NOMO-1 treated with DMSO at 0.1 percent for 48 hours (cell line): ENCODE data around the gene PANK4.

ENCODE experiments used
- DNase-seq: peaks from one replicate; lab custom pipeline; 2025; ENCODE audit not compliant: unreplicated experiment; lab: John Stamatoyannopoulos, UW

PANK4 gene

GRCh38 chr1:2545754-2546514 is 19.5 kb upstream of the PANK4 start:
- peak; percentile 78 for DNase-seq

GRCh38 chr1:2544875-2545640 is 18.7 kb upstream of the PANK4 start:
- DNase-seq: no peak

DNA sequence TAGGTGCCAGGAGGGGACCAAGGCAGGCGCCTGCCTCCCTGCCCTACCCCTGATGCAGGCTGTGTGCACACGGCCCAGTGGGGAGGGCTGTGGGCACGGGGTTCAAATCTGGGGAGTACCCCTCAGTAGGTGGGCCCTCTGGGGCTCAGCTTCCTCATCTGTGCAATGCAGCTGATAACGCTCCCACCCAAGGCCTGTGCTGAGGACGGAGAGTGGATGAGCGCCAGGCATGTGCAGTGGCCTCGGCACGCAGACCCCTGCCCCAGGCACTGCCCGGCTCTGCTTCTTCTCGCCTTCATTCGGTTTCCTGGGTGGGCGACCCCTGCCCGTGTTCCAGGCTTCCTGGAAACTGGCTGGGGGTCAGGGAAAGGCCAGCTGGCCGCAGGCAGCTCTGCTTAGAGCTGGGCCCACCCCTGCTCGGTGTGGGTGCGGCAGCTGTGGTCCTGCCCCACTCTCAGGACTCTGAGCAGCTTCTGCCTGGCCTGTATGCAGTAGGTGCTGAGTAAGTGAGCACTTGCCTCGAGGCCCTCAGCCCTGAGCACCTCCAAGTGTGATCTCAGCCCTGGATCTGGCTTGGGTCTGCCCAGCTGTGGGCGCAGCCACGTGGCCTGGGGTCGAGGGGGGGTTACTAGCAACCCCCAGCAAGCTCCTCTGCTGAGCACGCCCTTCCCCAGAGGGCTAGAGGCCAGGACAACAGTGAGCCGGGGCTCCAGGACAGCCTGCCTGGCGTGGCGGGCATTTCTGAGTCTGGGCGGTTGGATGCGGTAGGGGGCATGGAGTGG is 17.9 kb upstream of the PANK4 start:
- no peak for DNase-seq

GRCh38 chr1:2543543-2544092 is 17.2 kb upstream of the PANK4 start:
- no peak for DNase-seq

GRCh38 chr1:2542246-2542915 is 16.0 kb upstream of the PANK4 start:
- no peak for DNase-seq

DNA sequence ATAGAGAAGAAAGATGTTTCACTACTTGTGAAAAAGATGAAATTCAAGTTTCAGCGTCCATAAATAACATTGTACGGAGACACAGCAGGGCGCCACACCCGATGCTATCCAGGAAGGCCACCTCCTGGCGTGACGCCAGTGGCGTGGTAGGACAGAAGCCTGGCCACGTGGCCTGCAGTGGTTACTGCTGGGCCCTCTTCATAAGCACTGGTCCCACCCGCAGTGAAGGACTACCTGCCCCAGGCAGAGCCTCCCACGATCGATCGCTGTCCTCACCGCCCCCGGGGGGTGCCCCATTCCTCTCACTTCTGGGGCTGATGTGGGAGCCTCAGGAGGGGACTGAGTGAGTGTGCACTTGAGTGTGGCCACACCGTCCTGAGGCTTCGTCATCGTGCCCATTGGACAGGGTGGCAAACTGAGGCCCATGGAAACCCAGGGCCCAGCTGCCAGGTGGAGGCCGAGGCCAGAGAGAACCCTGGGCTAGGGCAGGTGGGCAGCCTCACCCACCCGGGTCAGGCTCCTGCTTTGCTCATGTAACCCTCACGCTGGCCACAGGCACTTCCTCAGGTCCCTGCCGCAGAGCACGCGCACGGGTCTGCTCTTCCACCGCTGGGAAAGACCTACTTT is 15.3 kb upstream of the PANK4 start:
- DNase-seq: peak; percentile 2

DNA sequence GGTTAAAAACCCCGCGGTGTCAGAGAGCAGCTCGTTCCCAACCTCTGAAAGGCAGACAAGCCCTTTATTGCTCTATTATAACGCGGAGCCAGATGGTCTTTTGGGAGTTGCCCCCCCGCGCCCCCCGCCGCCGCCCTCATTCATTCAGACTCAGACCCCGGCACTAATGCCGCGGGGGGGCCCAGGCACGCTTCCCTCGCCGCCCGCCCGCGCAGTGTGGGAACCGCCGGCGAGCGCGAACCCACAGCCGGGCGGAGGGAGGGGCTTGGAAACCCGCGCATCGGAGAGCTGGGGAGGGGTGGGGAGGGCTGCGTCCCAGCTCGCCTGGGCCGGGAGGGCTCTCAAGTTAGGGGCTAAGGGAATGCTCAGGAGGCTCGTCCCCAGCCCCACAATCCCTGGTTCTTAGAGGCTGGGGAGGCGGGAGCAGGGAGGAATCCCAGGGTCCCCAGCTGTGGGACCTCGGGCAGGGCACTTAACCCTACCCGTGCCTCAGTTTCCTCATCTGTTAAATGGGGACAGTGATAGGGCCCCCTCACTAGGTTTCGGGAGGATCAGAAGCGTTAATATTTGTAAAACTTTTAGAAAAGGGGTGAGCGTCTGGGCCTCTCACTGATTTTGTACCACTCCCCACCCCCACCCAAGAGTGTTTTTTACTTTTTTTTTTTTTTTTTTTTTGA is 14.6 kb upstream of the PANK4 start:
- no peak for DNase-seq

- no peak for DNase-seq
Measured at GRCh38 chr1:2539312-2539907, 13.0 kb upstream of the PANK4 start.

GRCh38 chr1:2538872-2539271 is 12.5 kb upstream of the PANK4 start:
- DNase-seq: no peak

DNA sequence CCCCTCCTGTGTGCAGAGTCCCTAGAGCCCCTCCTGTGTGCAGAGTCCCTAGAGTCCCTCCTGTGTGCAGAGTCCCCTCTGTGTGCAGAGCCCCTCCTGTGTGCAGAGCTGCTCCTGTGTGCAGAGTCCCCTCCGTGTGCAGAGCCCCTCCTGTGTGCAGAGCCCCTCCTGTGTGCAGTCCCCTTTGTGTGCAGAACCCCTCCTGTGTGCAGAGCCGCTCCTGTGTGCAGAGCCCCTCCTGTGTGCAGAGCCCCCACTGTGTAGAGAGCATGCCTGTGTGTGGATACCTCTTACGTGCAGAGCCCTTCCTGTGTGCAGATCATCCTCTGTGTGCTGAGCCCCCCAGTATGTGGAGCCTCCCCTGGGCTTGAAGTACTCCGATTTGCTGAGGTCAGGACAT is 12.0 kb upstream of the PANK4 start:
- no peak for DNase-seq

DNA sequence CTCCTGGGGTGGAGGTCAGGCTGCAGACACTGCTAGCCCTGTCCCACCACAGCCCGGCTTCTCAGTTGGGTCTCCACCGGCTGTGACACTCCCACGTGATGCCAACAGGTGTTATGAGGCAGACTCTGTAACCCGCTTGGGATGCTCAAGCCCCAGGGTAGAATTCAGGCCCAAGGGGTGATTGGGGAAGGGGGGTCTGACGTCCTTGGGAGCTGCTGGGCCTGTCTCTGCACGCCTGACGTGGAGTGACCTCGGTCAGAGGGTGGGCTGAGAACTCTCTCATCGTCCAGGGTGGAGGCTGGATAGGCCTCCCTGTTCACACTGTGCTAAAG is 11.4 kb upstream of the PANK4 start:
- no peak for DNase-seq

DNA sequence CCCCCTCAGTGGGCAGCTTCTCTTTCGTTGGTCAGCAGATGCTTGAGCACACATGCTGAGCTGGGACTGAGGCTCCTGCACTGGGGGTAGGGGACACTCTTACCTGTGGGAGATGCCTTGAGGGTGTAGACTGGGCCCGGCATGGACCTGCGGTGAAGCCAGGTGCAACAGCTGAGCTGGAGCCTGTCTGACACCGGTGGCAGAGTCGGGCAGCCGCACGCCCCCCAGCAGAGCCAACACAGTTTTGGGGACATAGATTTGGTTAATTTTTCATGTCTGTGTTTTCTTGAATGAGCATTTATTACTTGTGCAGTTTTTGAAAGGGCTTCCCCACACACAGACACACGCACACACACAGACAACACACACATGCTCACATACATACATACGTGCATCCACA is 9.6 kb upstream of the PANK4 start:
- no peak for DNase-seq

DNA sequence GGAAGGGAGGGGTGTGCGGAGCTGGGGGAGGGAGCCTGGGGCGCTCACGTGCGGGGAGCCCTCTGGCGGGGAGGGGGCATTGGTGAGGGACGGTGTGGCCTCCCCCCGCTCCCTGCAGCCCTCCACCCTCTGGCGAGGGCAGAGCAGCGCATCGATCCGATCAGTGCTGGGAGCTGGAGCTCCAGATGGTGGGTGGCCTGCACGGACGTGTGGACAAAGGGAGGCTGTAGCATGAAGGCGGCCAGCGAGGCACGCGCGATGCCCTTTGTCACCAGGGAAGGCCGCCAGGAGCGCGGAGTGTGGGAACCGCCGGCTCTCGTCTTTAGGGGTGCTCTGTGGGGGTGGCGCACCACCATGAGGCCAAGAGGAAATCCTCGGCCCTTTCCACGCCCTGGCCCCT is 9.1 kb upstream of the PANK4 start:
- DNase-seq: no peak

DNA sequence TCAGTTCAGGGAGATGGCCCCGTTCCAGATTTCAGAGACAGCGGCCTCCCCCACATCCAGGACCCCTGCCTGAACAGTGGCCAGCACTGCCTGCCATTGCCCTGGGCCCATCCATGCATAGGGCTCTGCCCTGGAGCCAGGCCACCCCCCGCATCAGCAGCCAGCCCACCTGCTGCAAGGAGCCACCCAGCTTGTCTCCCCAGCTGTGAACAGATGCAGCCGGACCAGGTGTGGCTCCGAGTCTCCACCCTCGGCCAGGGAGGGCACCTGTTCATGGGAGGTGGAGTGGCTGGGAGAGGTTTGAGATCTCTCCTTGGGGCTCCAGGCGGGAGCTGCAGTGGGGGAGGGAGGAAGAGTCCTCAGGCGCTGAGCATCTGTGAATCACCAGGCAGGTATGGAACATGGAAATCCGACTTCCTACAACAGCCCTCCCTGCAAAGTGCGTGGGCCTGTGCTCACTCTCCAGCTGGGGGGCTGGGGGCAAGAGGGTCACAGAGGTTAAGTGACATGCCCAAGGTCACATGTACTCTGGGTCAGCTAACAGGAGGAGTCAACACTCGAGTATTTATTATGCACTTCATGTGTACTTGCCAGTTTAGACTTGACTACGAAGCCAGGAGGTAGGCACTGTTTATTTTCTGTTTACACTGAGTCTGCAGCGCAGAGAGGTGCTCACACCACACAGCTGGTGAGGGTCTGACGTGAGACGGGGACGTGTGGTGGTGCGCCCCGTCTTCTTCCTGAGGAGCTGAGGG is 8.5 kb upstream of the PANK4 start:
- no peak for DNase-seq

DNA sequence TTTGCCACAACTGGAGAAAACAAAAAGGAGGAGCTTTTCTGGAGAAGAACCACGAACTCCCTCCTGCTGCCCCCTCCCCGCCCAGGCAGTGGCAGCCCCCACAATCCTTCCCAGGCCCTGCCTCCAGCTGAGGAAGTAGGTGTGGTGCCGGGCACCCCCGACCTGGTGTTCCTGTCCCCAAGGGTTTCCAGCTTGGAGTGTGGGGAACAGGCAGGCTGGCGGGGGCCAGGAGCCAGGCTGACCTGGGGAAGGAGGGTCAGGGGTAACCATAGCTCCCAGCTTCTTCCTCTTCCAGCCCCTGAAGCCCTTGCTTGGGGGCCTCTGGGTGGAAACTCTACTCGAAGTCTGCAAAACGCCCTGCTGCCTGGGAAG is 7.9 kb upstream of the PANK4 start:
- no peak for DNase-seq

DNA sequence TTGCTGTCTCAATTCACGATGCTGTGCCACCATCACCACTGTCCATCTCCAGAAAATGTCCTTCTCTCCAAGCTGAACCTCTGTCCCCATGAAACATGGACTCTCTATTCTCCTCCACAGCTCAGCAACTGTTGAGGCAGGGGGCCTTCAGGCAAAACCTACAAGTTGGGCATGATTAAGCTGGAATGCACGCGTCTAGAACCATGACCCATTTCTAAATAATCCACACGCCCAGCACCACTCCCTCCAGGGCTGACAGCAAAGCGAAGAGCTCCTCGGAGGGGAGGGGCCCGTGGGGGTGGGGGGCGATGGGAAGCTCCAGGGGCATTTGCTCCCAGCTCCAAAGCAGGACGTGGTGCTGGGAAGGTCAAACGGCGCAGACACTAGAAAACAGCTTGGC is 7.0 kb upstream of the PANK4 start:
- no peak for DNase-seq

DNA sequence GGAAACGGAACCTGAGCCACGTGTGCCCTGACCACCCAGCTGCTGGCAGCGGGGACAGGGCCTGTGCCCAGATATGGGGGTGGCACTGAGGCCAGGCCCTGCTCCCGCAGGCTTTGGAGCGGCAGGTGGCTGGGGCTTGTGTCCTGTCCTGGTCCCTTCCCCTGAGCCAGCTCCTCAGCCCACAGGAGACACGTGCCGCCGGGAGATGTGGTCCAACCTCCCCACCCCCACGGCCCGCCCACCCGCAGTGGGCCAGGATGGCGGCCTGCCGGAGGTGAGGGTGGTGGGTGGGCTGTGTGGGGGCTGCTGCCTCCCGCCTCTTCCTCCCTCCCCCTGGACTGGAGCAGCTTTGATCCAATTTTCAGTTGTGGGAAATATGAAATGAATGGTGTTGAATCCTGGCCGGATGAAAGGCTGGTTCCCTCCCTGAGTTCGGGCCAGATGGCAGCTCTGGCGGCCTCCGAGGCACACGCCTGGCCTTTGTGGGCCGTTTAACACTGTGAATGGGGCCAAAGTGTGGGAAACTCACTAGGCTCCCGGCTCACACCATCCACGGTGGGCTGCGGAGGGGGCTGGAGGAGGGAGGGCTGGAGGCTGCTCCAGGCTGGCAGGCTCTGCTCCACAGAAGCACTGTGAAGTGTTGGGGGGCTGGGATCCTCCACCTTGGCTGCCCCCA is 6.2 kb upstream of the PANK4 start:
- DNase-seq: no peak

GRCh38 chr1:2530513-2531361 is 4.3 kb upstream of the PANK4 start:
- DNase-seq: no peak
